ENCODE results near the gene BTRC. TPM values are rescaled to one million over a fixed set of nuclear protein-coding genes. Genes with fewer than 3 reads are reported as not detected.

The BTRC gene
- total RNA-seq, 1 experiment from 2014 or later = 29.1 TPM

- Histone ChIP-seq H4K20me1 (ENCODE audit: insufficient read depth) (no peaks in the 10 kb centered on the region), H3K36me3 (ENCODE audit: control insufficient read depth in 1 of 2, insufficient read depth in 2 of 2, low read length in 2 of 2) (no peaks in the 10 kb centered on the region), H3K79me2 (ENCODE audit: insufficient read depth, low read length) (no peaks in the 10 kb centered on the region), H3K9ac (ENCODE audit: low read length) (no peak overlapping the region), H2AFZ (ENCODE audit: low read depth, low read length, poor library complexity, severe bottlenecking) (no peak overlapping the region), H3K9me3 (ENCODE audit: control insufficient read depth in 1 of 2, insufficient read depth in 1 of 2, low read depth in 1 of 2, low read length in 2 of 2) (no peaks in the 10 kb centered on the region), H3K27ac (ENCODE audit: low read depth, low read length) (no peak overlapping the region), H3K4me3 (replicated peaks in 1 of 2; ENCODE audit: low read depth in 1 of 2, low read length in 2 of 2) (no peak overlapping the region), H3K4me1 (ENCODE audit: control insufficient read depth in 1 of 2, insufficient read depth in 2 of 2, low read length in 2 of 2) (no peaks in the 10 kb centered on the region), H3K9me2 (ENCODE audit: insufficient read depth) (no peaks in the 10 kb centered on the region), H3K4me2 (ENCODE audit: low read length) (no peak overlapping the region), H3K27me3 (ENCODE audit: insufficient read depth, low read length) (no peaks in the 10 kb centered on the region)
- BruUV-seq (replicated peaks) = no TSS peak
- TF ChIP-seq RAD21 (IDR thresholded peaks at IDR 0.05; ENCODE audit: low read depth) (no peak), REST (IDR thresholded peaks at IDR 0.05; ENCODE audit: low read depth) (no peak), ZBTB33 (IDR thresholded peaks at IDR 0.05; ENCODE audit: extremely low read depth, insufficient replicate concordance, low read length) (no peak)
- ChIA-PET POLR2A (interaction anchor here (1.9 kb wide), 1 partner anchor 18 kb away, joined by 5 read pairs; no protein-coding TSS in a partner anchor), CTCF (interaction anchor here (3.6 kb wide), 1 partner anchor 19 kb away, joined by 18 read pairs; no protein-coding TSS in a partner anchor), RAD21 (ENCODE audit: low non-redundant PET in 1 of 2, low total read pairs in 2 of 2, uncharacterized antibody in 2 of 2, unreplicated experiment in 2 of 2) (no interaction called here)
- DNase-seq (ENCODE audit: low read depth, low spot score) = no peak
- intact Hi-C loops (cut with micrococcal nuclease) = no loop called here
- no peak for ATAC-seq
These were observed 132.0 kb downstream of the BTRC start for GRCh38 chr10:101485681-101486554.

Measured in HCT116 (cell line).